ENCODE measurements around the gene PDXK.
"Not testable (repeated sequence)": the region's sequence is repeated elsewhere in the genome, so short reads cannot be mapped to it uniquely, and the experiment has no call there.

The PDXK gene

DNA sequence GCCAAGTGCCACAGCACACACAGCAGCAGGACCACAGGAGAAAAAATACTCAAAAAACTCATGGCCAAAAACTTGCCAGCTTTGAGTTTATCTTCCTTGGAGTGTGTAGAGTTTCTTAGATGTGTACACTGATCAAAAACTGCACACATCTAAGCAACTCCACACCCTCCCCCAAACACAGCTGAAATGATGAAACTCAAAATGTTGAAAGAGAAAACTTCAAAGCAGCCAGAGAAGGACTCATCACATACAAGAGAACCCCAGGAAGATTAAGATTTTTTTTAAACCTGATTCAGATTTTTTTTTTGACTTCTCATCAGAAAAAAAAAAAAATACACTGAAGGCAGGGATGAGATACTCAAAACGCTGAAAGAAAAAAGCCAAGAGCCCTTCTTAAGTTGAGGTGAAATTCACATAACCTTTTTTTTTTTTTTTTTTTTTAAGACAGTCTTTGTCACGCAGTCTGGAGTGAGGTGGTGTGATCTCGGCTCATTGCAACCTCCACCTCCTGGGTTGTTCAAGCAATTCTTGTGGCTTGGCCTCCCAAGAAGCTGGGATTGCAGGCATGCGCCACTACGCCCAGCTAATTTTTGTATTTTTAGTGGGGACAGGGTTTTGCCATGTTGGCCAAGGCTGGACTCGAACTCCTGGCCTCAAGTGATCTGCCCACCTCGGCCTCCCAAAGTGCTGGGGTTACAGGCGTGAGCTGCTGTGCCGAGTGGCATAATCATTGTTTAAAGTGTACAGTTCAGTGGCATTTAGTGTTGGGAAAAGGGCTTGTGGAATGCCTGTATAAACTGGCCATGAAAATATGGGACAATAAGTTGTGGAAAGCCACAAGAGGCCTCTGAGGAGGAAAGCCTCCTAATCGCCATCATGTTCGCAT lies 20.9 kb upstream of the PDXK start:
- no peak for DNase-seq

DNA sequence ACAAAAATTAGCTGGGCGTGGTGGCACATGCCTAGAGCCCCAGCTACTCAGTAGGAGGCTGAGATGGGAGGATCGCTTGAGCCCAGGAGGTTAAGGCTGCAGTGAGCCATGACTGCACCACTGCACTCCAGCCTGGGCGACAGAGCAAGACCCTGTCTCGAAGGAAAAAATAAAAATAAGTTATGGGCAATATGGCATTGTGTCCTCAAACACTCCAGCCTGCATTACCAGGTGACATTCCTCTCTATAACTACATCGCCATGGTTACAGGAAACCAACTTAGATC lies 19.5 kb upstream of the PDXK start:
- DNase-seq, result not testable (repeated sequence)

DNA sequence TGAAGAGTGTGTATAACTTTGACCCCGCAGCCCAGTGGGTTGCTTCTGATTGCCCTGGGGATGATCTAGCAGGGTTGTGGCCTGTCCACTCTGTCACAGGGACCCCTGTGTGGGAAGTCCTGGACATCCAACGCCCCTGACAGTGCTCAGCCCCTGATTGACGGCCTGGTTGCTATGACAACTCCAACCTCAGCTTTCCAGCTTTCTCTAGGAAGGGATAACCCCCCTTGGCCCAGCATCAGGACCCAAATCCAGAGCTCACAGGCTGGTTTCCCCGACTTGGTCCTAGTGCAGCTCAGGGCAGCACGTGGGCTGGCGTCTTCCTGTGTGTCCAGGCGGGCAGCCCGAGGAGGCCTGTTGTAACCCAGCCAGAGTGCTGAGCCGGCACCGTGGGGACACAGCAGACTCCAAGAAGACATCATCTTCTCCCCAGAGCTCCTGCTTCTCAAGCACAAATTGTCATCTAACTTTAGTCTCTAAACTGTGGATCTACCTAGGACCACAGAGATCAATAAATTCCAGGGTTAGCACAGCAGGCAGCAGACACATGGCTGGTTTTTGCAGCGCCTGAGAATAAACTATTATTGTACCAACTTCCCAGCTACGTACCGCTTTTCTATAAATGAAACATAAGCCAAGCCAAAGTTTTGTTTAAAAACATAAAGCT lies 18.9 kb upstream of the PDXK start:
- DNase-seq, result no peak

DNA sequence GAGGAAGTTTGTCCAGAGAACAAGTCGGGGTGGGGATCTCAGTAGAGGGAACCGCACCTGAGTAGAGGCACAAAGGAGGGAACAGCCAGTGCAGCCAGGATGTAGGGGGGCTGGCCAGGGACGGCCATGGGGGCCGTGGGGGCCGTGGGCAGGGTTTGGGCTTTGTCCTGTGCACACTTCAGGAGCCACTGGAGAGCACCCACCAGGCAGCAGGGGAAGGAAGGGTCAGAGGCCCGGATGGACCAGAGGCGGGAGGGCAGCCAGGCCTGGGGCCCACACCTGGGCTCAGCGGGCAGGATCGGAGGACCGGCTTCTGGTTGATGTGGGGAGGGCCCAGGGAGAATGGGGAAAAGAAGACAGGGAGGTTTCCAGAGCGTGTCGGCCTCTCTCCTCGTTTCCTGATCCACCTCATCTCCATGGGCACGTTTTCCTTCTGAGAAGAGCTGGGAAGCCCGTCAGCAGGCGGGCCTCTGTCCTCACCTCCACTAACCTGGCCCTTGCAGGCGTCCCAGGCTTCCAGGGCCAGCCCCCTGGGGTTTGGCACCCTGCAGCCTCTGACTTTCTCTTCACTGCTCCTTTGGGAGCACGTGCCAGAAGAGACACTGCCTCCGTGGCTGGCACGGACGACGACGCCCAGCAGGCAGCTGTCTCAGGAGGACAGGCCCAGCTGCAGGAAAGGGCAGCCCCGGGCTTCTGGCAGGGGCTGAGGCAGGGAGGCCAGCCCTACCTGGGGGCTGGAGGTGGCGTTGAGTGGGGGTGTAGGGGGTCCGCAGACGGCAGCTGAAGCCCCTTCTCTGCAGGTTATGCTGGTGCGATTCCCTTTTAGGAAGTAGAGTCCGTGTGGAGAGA lies 16.8 kb upstream of the PDXK start:
- no peak for DNase-seq

DNA sequence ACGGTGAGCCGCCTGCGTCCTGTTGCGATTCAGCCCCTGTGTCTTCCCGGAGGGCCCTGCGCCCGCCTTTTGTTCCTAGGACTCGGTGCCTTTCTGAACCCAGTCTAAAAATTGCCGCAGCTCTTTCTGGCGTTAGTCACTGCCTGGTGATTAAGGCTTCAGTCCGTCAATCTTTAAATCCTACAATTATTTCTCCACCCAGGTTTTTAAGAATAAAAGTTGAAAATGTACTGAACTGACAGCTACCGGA lies 16.2 kb upstream of the PDXK start:
- DNase-seq, result no peak

DNA sequence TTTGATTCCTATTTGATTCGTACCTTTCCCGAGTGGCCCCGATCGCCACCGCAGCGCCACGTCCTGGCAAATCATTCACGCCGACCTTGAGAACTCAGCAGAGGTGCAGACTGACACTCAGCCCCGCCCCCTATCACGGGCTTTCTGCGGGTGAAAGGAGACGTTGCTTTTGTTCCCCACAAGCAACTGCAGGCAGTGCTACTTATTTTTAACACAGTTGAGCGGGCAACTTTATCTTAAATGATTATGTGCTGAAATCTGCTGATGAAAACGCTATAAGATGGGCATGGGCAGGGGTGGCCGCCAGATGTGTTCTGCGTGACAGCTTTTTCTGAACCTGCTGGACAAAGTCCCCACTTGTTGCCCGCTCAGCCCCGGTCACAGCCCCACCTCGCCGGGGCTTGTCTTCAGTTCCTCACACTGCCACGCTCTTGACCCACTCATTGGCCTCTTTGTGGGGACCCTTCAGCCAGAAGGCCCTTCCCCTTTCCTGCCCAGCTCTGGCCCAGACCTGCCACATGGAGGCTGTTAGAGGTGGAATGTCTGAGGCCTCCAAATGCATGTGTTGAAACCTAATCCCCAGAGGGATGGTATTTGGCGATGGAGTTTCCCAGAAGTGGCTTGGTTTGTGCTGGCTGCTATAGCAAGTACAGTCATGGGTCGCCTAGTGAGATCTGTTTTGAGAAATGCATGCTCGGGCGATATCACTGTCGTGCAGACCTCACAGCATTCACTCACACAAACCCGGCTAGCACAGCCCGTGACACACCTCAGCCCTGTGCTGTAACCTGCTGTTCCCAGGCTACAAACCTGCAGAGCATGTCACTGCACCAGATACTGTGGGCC lies 15.7 kb upstream of the PDXK start:
- no peak for DNase-seq

DNA sequence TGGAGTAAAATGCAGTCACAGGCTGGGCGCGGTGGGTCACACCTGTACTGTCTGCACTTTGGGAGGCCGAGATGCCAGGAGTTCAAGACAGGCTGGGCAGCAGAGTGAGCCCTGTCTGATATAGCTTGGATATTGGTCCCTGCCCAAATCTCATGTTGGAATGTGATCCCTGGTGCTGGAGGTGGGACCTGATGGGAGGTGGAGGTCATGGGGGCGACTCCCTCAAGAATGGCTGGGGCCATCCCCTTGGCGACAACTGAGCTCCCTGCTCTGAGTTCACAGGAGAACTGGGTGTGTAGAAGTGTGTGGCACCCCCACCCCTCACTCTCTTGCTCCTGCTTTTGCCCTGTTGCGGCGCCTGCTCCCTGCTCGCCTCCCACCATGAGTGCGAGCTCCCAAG lies 11.5 kb upstream of the PDXK start:
- DNase-seq, result no peak

DNA sequence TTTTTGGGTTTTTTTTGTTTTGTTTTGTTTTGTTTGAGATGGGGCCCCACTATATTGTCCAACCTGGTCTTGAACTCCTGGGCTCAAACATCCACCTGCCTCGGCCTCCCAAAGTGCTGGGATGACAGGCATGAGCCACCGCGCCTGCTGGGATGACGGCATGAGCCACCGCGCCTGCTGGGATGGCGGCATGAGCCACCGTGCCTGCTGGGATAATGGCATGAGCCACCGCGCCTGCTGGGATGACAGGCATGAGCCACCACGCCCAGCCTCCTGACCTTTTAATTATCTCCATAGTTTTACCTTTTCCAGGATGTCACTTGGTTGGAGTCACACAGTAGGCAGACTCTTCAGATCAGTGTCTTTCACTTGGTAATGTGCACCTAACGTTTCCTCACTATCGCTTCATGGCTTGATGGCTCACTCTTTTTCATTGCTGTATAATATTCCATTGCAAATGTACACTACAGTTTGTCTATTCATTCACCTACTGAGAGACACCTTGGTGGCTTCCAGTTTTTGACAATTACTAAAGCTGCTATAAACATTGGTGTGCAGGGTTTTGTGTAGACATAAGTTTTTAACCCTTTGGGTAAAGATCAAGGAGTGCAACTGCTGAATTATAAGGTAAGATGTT lies 10.1 kb upstream of the PDXK start:
- DNase-seq, result no peak

DNA sequence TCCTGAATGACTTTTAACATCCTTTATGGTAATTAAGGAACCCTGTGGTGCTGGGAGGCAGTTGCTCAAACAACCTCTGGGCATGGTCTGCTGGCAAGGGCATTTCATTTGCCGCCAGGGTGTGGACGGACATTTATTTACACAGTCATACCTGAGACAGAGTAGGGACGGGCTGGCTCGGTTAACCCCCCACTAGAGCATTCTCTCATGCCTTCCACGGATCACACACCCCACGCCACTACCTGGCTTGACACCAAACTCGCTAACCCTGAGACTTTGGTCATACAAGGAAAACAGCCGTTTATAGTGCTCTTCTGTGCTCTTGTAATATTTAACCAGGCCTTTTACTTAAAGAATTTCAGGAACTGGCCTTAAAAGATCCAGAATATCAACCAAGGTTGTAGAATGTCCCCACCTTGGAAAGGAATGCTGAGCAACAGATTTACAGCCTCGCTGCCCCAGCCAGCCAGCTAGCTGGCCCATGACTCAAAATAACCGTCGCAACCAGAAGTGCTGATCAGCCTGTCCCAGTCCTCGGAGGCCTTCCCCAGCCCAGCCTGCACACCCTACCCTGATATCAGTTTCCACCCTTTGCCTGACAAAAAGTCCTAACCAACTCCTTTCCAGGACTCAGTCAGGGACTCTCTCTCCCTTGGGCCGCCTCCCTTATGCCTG lies 6.5 kb upstream of the PDXK start:
- peak; percentile 58 for DNase-seq

DNA sequence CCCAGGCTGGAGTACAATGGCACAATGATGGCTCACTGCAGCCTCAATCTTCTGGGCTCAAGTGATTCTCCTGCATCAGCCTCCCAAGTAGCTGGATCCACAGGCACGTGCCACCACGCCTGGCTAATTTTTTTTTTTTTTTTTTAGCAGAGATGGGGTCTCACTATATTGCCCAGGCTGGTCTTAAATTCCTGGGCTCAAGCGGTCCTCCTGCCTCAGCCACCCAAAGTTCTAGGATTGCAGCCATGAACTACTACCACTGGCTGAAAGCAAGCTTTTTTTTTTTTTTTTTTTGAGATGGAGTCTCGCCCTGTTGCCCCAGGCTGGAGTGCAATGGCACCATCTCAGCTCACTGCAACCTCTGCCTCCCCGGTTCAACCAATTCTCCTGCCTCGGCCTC lies 5.8 kb upstream of the PDXK start:
- DNase-seq, result not testable (repeated sequence)

DNA sequence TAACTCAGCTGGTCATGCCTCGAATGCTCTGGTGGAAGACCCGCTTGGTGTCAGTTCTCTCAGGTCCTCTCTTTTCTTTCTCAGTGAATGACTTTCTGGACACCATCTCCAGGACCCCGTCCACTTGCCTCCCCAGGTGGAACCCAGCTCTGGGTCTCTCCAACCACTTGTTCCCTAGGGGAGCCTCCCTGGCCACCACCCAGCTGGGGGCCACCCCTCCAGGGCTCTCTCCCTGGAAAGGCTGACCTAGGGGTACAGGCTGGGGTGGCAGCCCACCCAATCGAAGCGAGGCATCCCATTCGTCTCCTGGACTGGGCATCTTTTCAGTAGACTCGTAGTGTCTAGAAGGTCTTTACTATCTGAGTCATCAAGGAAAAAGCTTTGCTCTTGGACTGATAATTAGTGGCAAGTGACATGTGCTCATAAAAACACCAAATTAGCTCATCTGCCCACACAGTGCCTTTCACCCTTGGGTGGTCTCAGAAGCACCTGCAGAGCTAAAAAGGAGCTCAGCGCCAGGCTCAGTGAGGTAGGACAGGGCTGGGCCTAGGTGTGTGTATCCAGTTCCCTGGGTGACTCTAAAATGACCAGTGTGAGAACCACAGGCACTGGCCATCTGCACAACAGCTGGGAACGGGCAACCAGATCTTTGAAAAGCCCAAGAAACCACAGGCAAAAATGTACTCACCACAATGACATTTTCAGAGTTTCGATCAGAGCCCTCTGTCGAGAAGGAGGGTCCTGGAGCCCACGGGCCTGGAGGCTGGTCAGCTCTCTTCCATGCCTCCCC lies 2.4 kb upstream of the PDXK start:
- DNase-seq, result no peak

DNA sequence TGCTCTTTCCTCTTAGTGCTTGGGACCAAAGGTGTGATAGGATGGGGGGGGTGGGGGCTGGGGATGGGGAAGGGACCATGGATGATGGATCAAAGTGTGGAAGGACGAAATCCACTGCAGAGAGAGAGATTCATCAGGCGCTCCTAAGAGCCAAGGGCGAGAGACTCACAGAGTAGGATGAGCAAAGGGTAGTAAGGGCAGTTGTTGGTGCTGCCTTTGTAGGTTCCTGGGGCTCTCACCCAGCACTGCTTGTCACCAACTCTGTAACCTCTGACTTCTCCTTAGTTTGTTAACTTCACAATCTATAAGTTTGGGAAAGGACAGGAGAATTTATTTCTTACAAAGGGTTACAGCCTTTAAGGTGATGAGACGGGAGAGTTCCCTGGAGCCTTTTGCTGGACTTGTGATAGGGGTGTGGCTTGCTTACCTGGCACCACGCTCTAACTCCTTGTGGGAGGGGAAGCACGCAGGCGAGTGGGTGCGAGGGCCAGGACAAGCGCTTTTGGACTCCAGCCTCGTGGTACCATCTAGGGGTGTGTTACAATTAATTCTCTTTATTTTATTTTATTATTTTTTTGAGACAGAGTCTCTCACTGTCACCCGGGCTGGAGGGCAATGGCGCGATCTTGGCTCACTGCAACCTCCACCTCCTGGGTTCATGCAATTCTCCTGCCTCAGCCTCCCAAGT lies 1.6 kb upstream of the PDXK start:
- DNase-seq, result no peak

DNA sequence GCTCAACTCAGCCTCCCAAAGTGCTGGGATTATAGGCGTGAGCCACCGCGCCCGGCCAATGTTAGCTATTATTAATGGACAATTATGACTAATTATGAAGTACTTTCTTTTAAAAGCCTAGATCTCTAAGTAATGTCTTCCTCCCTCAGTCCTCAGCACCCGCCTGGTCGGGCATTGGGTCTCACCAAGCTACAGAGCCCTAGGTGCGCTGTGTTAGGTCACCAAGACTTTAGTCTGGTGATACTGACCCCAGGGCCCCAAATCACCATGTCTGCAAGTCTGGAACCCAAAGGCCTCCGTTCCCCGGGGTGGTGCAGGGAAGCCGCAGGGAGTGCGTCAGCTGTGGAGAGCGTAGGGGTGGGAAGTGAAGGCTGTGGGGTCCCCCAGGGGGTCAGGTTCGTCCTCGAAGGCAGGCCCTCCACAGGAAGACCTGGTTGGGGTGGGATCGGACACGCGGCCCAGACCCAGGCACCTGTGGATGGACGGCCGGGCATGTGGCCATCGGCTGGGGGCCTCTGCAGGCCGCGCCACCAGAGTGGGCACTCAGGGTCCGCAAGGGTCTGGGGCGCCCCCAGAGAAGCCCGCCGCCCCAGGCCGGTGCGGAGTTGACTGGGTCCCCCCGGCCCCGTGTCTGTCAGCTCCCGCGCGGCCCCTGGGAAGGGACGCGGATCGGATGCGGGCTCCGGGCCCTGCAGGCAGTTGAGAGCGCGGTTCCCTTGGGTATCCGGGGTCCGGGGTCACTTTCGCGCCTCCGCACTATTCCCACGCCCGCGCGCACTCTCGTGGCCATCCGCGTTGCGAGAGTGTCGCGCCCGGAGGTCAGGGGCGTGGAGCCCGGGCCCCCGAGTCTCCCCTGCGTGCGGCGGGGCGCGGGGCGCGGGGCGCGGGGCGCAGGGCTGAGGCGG lies 710 bp upstream of the PDXK start:
- no peak for DNase-seq

DNA sequence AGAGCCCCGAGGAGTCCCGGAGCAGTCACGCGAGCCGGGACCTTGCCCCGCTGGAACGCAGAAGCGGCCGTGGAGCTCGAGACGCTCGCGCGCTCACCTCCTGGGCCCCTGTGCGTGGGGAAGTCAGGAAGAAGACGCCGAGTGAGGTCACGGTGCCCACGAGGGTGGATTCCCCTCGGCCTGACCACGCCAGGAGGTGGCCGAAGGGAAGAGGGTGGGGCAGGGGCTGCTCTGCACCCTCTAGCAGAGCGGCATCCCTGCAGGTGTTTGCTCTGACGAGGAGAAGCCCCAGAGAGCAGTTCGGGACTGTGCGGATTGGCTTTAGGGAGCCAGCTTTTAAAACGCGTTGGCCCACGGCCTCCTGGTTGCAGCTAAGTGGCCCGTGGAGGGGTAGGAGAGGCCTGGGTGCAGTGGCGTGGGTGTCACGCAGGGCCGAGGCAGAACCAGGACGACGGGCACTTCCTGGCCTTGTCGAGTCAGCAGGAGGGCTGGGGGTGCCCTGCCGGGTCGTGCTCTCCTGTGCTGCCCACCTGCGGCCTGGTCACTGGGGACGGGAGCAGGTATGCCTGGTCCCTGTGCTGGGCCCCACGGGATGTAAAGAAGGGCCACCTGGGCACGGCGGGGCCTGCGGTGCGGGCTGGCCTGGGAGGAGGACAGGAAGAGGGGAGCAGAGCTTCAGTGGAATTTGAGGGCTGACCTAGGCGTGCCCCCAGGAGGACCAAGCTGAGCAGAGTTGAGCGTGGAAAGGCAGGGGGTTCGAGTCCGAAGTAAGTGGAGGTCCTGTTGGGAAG lies 1.0 kb downstream of the PDXK start:
- DNase-seq, result no peak

DNA sequence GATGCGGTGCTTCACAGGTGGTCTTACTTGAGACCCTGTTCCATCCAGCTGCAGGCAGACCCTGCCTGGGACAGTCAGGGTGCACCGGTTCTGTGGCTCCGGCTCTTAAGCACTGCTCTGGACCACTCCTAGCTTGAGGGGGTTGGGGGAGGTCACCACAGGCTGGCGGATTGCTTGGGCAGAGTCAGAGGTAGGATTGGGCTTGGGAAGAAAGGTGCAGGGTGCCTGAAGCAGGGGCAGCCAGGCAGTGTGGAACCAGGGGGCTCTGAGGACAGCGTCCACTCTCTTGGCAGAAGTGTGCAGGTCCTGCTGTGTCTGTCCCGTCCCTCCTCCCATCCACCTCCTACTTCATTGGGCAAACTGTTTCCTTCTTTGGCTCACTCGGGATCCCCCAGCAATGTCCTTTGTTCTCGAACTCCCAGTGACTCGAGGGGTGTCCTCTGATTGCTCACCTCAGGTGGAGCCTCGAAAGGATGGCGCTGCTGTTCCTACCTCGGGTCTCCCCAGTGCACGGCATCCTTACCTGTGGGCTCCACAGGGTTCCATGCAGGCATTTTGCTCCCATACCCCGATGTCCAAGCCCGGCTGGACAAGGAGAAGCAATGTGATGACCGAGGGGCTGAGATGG lies 1.7 kb downstream of the PDXK start:
- DNase-seq, result no peak

DNA sequence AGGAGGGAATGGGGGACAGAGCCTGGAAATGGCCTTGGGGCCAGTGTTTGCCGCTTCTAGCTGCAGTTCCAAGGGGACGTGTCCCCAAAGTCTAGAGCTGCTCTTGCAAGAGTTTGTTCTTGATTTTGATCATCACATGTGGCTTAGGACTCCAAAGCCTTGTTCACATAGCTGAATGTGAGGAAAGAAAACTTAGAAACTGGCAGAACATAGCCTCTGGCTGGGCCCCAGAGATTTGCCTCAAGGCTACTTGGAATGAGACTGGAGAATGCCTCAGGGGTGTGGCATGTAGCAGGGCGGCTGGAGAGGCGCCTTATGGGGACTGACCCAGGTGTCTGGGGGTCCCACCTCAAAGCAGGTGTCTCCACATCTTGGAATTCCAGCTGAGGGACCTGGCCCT lies 2.3 kb downstream of the PDXK start:
- DNase-seq, result no peak

DNA sequence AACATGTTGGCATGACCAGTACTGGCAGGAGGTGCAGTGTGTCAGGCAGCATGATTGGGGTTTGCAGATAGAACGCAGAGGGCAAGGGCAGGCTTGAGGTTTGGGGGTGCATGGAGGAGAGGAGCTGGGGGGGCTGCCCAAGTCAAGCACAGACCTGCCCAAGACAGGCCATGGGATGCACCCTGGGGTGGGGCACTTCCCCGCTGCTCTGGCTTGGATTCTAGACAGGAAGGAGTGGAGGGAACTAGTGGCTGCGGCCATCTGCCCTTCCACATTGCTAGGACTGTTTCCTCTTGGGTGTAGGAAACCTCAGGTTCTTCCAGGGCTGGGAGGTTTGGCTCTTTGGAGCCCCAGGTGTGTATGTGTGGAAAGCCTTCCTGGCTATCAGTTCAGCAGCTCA lies 3.0 kb downstream of the PDXK start:
- no peak for DNase-seq

DNA sequence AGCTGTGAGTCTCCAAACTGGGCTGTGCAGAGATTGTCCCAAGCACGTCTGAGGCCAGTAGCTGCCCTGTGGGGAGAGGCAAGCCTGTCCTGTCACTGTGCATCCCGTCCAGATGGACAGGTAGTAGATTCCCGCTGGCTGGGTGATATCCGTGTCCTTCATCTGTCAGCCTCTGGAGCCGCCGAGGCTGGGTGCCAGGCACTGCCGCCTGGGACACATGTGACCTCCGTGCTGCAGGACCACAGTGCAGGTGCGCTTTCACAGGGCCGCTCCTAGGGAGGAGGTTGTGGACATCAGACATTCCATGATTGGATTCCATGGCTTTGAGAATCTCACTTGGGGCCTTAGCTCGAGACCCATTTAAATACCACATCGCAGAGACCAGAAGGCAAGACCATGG lies 4.7 kb downstream of the PDXK start:
- DNase-seq, result no peak

All from NCI-H510A treated with DMSO at 0.1 percent for 48 hours (cell line).